Heart right ventricle (tissue), 16 donors: ENCODE results near the gene MZB1. TPM values are rescaled to one million over a fixed set of nuclear protein-coding genes. Genes with fewer than 3 reads are reported as not detected.

Experiments
- ATAC-seq, 8 donors: fragments of 200-7000 bp; cut with Tn5 transposase; one replicate each; pipeline ENCODE4 v1.9.1; 2020; ENCODE audit warnings: mild to moderate bottlenecking in 8 of 8, moderate library complexity in 8 of 8, moderate number of reproducible peaks in 1 of 8
- DNase-seq, 2 donors: peaks; one replicate each; pipeline ENCODE4 v3.0.0-alpha.2; 2020
- H3K27ac ChIP-seq, 10 donors: fragments of 200-600 bp; sonication (generic) in 2 of 10; one replicate each; pipeline versions ENCODE4 v1.5.0 to v1.8.0; 2020 to 2022; ENCODE audit warnings: mild to moderate bottlenecking in 3 of 10
- H3K27me3 ChIP-seq, 7 donors: fragments of 200-600 bp; one replicate each; pipeline ENCODE4 v1.8.0; 2021 to 2022; ENCODE audit warnings: mild to moderate bottlenecking in 2 of 7
- H3K36me3 ChIP-seq, 9 donors: fragments of 200-600 bp; sonication (generic) in 1 of 9; one replicate each; pipeline versions ENCODE4 v1.5.0 to v1.8.0; 2020 to 2022; ENCODE audit warnings: mild to moderate bottlenecking in 2 of 9
- H3K4me1 ChIP-seq, 9 donors: fragments of 200-600 bp; sonication (generic) in 1 of 9; one replicate each; pipeline versions ENCODE4 v1.5.0 to v1.8.0; 2020 to 2022; ENCODE audit warnings: mild to moderate bottlenecking in 4 of 9
- H3K4me3 ChIP-seq, 10 donors: fragments of 200-600 bp; sonication (generic) in 2 of 10; one replicate each; pipeline versions ENCODE4 v1.5.0 to v1.8.0; 2020 to 2022; ENCODE audit warnings: mild to moderate bottlenecking in 7 of 10, moderate library complexity in 2 of 10
- H3K9me3 ChIP-seq, 11 donors: fragments of 200-600 bp in 10 of 11; sonication (generic) in 2 of 11; one replicate each; pipeline versions ENCODE4 v1.5.0 to v1.8.0; 2013 to 2022; ENCODE audit warnings: mild to moderate bottlenecking in 2 of 11, control low read depth in 1 of 11, moderate library complexity in 1 of 11
- CTCF ChIP-seq, 9 donors: fragments of 200-600 bp; sonication (generic) in 2 of 9; IDR thresholded peaks; one replicate each; pipeline versions ENCODE4 v1.5.0 to v1.8.0; 2021 to 2022; ENCODE audit warnings: antibody characterized with exemption in 9 of 9, mild to moderate bottlenecking in 5 of 9, moderate library complexity in 1 of 9
- WGBS, 2 donors: extraction: QIAGEN DNeasy Blood & Tissue Kit; methylation state at CpG; one replicate each; pipeline ENCODE4 v1.1.7; 2013; ENCODE audit warnings: inconsistent platforms in 1 of 2; 5-methylcytosine and 5-hydroxymethylcytosine counted together
- intact Hi-C, 10 donors: fragments of 100-400 bp; cut with DNase I; formaldehyde crosslinking; loops; one replicate each; pipeline versions ENCODE4 v1.11.1 to v1.14.2; 2022
- polyA plus RNA-seq, 2 donors: library from polyadenylated mRNA; stranded (reverse); fragments of 200-250 nt; gene quantifications; one replicate each; pipeline ENCODE4 v1.2.3, GENCODE V29; 2013
- total RNA-seq, 10 donors: library from RNA; stranded (reverse); fragmentation: NEBNext Ultra II Directional in 3 of 10; extraction: Animal tissue kit (Norgen Biotek cat#: 25700) in 3 of 10; gene quantifications; one replicate each; pipeline versions ENCODE4 v1.2.1 to v1.2.4, GENCODE V29; 2021 to 2023
- donor health status: Arrhythmogenic right ventricular cardiomyopathy.
- donor health status: ischemic (EF 13 %, LVEDD 7.1; RV severe dilation, severe dysfunction).
- donor health status: healthy with polysubstance abuse.
- donor health status: DM: no; HTN: yes; CAD: no.
- donor health status: DM: no; HTN: no; CAD: no.
- donor health status: ischemic (EF 25% LVEDD 6.9; RV normal size, moderate dysfunction).
- donor health status: ischemic (EF 25% LVEDD 5.7; RV mildly dilated, moderate dysfunction).
- donor health status: healthy.
- donor health status: DM: yes; HTN: yes; CAD: no.
- donor health status: Ischemic cardiomyopathy.
- donor health status: ischemic (EF 35%, LVEDD 5.7; RV mildly dilated, moderate dysfunction).
- donor health status: nonischemic (EF 11% LVEDD 7.7; RV severe dilation, severe dysfunction).
- donor health status: DM: yes; HTN: yes; CAD: no.
- donor health status: PGD.
- donor health status: ischemic (EF 29% LVEDD 5.4; RV normal size, mild dysfunction).
- donor health status: nonischemic (EF 23%, LVEDD 6.1; RV moderate dilation, normal function).

The MZB1 gene
- total and polyA plus RNA-seq, 12 donors = 0.28 to 6.6 (median 0.66) TPM

GRCh38 chr5:139391570-139392323, 2.0 kb upstream of the MZB1 start:
- WGBS, 2 donors = 39 to 46% methylated on average over 33 of the region's 33 CpGs
- intact Hi-C loops = loop anchor here in 2 of 10 donors (5.0 kb wide), 2 partner anchors 49 to 94 kb away; partner anchors contain the start of gene PAIP2 (in 1 of the 2)
- Histone ChIP-seq H3K9me3 (no peaks in the 10 kb centered on the region), H3K27me3 (peaks cover 0 to 35% (median 0%) of the 10 kb centered on the region in 7 donors), H3K4me3 (peak overlapping the region; percentile 12 to 80 (median 69)), H3K27ac (peak overlapping the region in 9 of 10 donors; percentile 27 to 97 (median 89)), H3K4me1 (peaks cover 7 to 86% (median 67%) of the 10 kb centered on the region in 9 donors), H3K36me3 (peaks cover 0 to 15% (median 0%) of the 10 kb centered on the region in 9 donors)
- DNase-seq (no peak), ATAC-seq (no peak)
- no peak for TF ChIP-seq CTCF (IDR thresholded peaks at IDR 0.05)

- Histone ChIP-seq H3K27me3 (peaks cover 0 to 35% (median 0%) of the 10 kb centered on the region in 7 donors), H3K9me3 (no peaks in the 10 kb centered on the region), H3K4me1 (peaks cover 4 to 78% (median 59%) of the 10 kb centered on the region in 9 donors), H3K36me3 (peaks cover 0 to 15% (median 0%) of the 10 kb centered on the region in 9 donors), H3K4me3 (peak overlapping the region in 7 of 10 donors; percentile 63 to 80 (median 71)), H3K27ac (peak overlapping the region in 9 of 10 donors; percentile 27 to 97 (median 89))
- whole genome bisulfite sequencing, 2 donors = 51 to 54% methylated on average over 10 of the region's 10 CpGs
- no peak for DNase-seq
- intact Hi-C loops = loop anchor here in 2 of 10 donors (5.0 kb wide), 2 partner anchors 49 to 94 kb away; partner anchors contain the start of gene PAIP2 (in 1 of the 2)
- no peak for TF ChIP-seq CTCF (IDR thresholded peaks at IDR 0.05)
- no peak for ATAC-seq
Measured at GRCh38 chr5:139390639-139391569, 1.2 kb upstream of the MZB1 start.

- peak in 7 of 8 donors; percentile 6 to 38 (median 20) for ATAC-seq
- Histone ChIP-seq H3K27me3 (peaks cover 0 to 17% (median 0%) of the 10 kb centered on the region in 7 donors), H3K9me3 (no peaks in the 10 kb centered on the region), H3K4me1 (peaks cover 3 to 76% (median 64%) of the 10 kb centered on the region in 9 donors), H3K27ac (peak overlapping the region in 6 of 10 donors; percentile 10 to 89 (median 32)), H3K4me3 (peak overlapping the region in 2 of 10 donors; percentile 1 to 8), H3K36me3 (peaks cover 0 to 15% (median 0%) of the 10 kb centered on the region in 9 donors)
- intact Hi-C loops = no loop called here
- DNase-seq = no peak
- TF ChIP-seq CTCF (IDR thresholded peaks at IDR 0.05) = no peak
- WGBS, 2 donors = 11 to 18% methylated on average over 8 of the region's 8 CpGs
Measured at GRCh38 chr5:139388198-139388821, 1.4 kb downstream of the MZB1 start.
